ENCODE measurements around the gene SH2D3C. TPM values are rescaled to one million over a fixed set of nuclear protein-coding genes. Genes with fewer than 3 reads are reported as not detected.
A peak's percentile ranks its signal among the peaks of the same experiment; 100 is the strongest.

SH2D3C gene
- total RNA-seq, 1 donor from 2014 or later, result 85.3 TPM

- Histone ChIP-seq H3K4me3 (no peak overlapping the region), H3K27ac (peak overlapping the region; percentile 30), H3K4me1 (no peaks in the 10 kb centered on the region), H3K36me3 (peaks cover 91% of the 10 kb centered on the region), H3K27me3 (no peaks in the 10 kb centered on the region), H3K9me3 (no peaks in the 10 kb centered on the region)
- ATAC-seq (peak; percentile 5), DNase-seq (no peak)
- TF ChIP-seq CTCF (IDR thresholded peaks at IDR 0.05), result no peak
- intact Hi-C loops (cut with DNase I), result no loop called here
Observed at GRCh38 chr9:127813686-127814226, 35.3 kb upstream of the SH2D3C start.

- TF ChIP-seq CTCF (IDR thresholded peaks at IDR 0.05), result no peak
- peaks cover 91% of the 10 kb centered on the region for H3K36me3 ChIP-seq
- DNase-seq (no peak), ATAC-seq (no peak)
- intact Hi-C loops (cut with DNase I), result no loop called here
- H3K27ac ChIP-seq, result no peak overlapping the region
- no peaks in the 10 kb centered on the region for H3K27me3 ChIP-seq
- H3K4me3 ChIP-seq, result no peak overlapping the region
- H3K4me1 ChIP-seq, result no peaks in the 10 kb centered on the region
- H3K9me3 ChIP-seq, result no peaks in the 10 kb centered on the region
Observed at GRCh38 chr9:127812936-127813675, 34.6 kb upstream of the SH2D3C start.

GRCh38 chr9:127812011-127812410, 33.5 kb upstream of the SH2D3C start:
- Histone ChIP-seq H3K27me3 (no peaks in the 10 kb centered on the region), H3K9me3 (no peaks in the 10 kb centered on the region), H3K27ac (no peak overlapping the region), H3K36me3 (peaks cover 91% of the 10 kb centered on the region), H3K4me1 (no peaks in the 10 kb centered on the region), H3K4me3 (no peak overlapping the region)
- TF ChIP-seq CTCF (IDR thresholded peaks at IDR 0.05), result no peak
- intact Hi-C loops (cut with DNase I), result no loop called here
- ATAC-seq (no peak), DNase-seq (no peak)

- H3K27me3 ChIP-seq, result no peaks in the 10 kb centered on the region
- ATAC-seq (no peak), DNase-seq (no peak)
- H3K4me1 ChIP-seq, result no peaks in the 10 kb centered on the region
- no peak for TF ChIP-seq CTCF (IDR thresholded peaks at IDR 0.05)
- H3K4me3 ChIP-seq, result no peak overlapping the region
- H3K27ac ChIP-seq, result no peak overlapping the region
- peaks cover 91% of the 10 kb centered on the region for H3K36me3 ChIP-seq
- intact Hi-C loops (cut with DNase I), result no loop called here
- H3K9me3 ChIP-seq, result no peaks in the 10 kb centered on the region
Observed at GRCh38 chr9:127810378-127811187, 32.1 kb upstream of the SH2D3C start.

GRCh38 chr9:127809540-127810377, 31.3 kb upstream of the SH2D3C start:
- H3K4me3 ChIP-seq, result no peak overlapping the region
- ATAC-seq, result peak; percentile 76

More at GRCh38 chr9:127809540-127810377, 31.3 kb upstream of the SH2D3C start:
- Histone ChIP-seq H3K36me3 (peaks cover 88% of the 10 kb centered on the region), H3K27ac (no peak overlapping the region), H3K4me1 (peaks cover 6% of the 10 kb centered on the region), H3K27me3 (no peaks in the 10 kb centered on the region), H3K9me3 (no peaks in the 10 kb centered on the region)
- intact Hi-C loops (cut with DNase I), result no loop called here
- DNase-seq, result peak; percentile 78
- no peak for TF ChIP-seq CTCF (IDR thresholded peaks at IDR 0.05)
